Measurements from ENCODE around the gene TBX10. TPM values are rescaled to one million over a fixed set of nuclear protein-coding genes. Genes with fewer than 3 reads are reported as not detected.
"Not testable (repeated sequence)": the region's sequence is repeated elsewhere in the genome, so short reads cannot be mapped to it uniquely, and the experiment has no call there.

The TBX10 gene
- total RNA-seq, 1 experiment from 2014 or later: not detected

- DNase-seq (ENCODE audit: low read depth): no peak
Observed at GRCh38 chr11:67646535-67647336, 7.2 kb upstream of the TBX10 start.

GRCh38 chr11:67645521-67646461 is 6.2 kb upstream of the TBX10 start:
- DNase-seq (ENCODE audit: low read depth): no peak

GRCh38 chr11:67644472-67645418 is 5.2 kb upstream of the TBX10 start:
- DNase-seq (ENCODE audit: low read depth): no peak

- DNase-seq (ENCODE audit: low read depth): no peak
Observed at GRCh38 chr11:67644042-67644441, 4.5 kb upstream of the TBX10 start.

GRCh38 chr11:67642173-67643120 is 2.9 kb upstream of the TBX10 start:
- no peak for DNase-seq (ENCODE audit: low read depth)

- no peak for DNase-seq (ENCODE audit: low read depth)
Observed at GRCh38 chr11:67641338-67642172, 2.0 kb upstream of the TBX10 start.

GRCh38 chr11:67640758-67641337 is 1.3 kb upstream of the TBX10 start:
- no peak for DNase-seq (ENCODE audit: low read depth)

- DNase-seq (ENCODE audit: low read depth): peak; percentile 67
Observed at GRCh38 chr11:67640021-67640757, 626 bp upstream of the TBX10 start.

- no peak for DNase-seq (ENCODE audit: low read depth)
Observed at GRCh38 chr11:67638535-67639437, 777 bp downstream of the TBX10 start.

GRCh38 chr11:67637441-67637840 is 2.1 kb downstream of the TBX10 start:
- DNase-seq (ENCODE audit: low read depth): not testable (repeated sequence)

GRCh38 chr11:67636962-67637361 is 2.6 kb downstream of the TBX10 start:
- no peak for DNase-seq (ENCODE audit: low read depth)

GRCh38 chr11:67635231-67635521 is 4.4 kb downstream of the TBX10 start:
- DNase-seq (ENCODE audit: low read depth): no peak

GRCh38 chr11:67634366-67635230 is 5.0 kb downstream of the TBX10 start:
- no peak for DNase-seq (ENCODE audit: low read depth)

- DNase-seq (ENCODE audit: low read depth): no peak
Observed at GRCh38 chr11:67633758-67634365, 5.7 kb downstream of the TBX10 start.

GRCh38 chr11:67632982-67633755 is 6.4 kb downstream of the TBX10 start:
- no peak for DNase-seq (ENCODE audit: low read depth)
